Transverse colon (tissue), 4 donors: Measurements from ENCODE around the gene TOX2. TPM values are rescaled to one million over a fixed set of nuclear protein-coding genes. Genes with fewer than 3 reads are reported as not detected.
A peak's percentile ranks its signal among the peaks of the same experiment; 100 is the strongest.

Experiments used
- DNase-seq: peaks from one replicate; pipeline ENCODE4 v3.0.0-alpha.2; 2019
- H3K27ac ChIP-seq, 4 donors: fragments of 200-600 bp; sonication (generic); 2 replicates each; pipeline ENCODE4 v1.5.1; 2016 to 2018; ENCODE audit warnings: inconsistent platforms in 4 of 4
- H3K27me3 ChIP-seq: fragments of 200-600 bp; sonication (generic); 2 replicates; pipeline ENCODE4 v1.5.1; 2017; ENCODE audit warnings: inconsistent platforms
- H3K36me3 ChIP-seq, 4 donors: fragments of 200-600 bp; sonication (generic); 2 replicates each; pipeline ENCODE4 v1.5.1; 2017 to 2019; ENCODE audit warnings: inconsistent platforms in 4 of 4
- H3K4me1 ChIP-seq, 4 donors: fragments of 200-600 bp; sonication (generic); 2 replicates each; pipeline ENCODE4 v1.5.1; 2017 to 2020; ENCODE audit warnings: inconsistent platforms in 4 of 4
- H3K4me3 ChIP-seq, 4 donors: fragments of 200-600 bp; sonication (generic); 1 replicate in 1 of 4; 2 replicates in 3 of 4; pipeline versions ENCODE4 v1.5.1 to v1.6.1; 2017 to 2019; ENCODE audit warnings: inconsistent platforms in 4 of 4
- H3K9me3 ChIP-seq, 2 donors: fragments of 200-600 bp; sonication (generic); 2 replicates each; pipeline ENCODE4 v1.5.1; 2017 to 2019; ENCODE audit warnings: inconsistent platforms in 2 of 2
- EP300 ChIP-seq: sonication (generic); formaldehyde crosslinking; IDR thresholded peaks from one replicate; pipeline ENCODE4 v1.6.1; 2017; ENCODE audit warnings: antibody characterized with exemption, low read depth
- POLR2A ChIP-seq: fragments of 450-650 bp; IDR thresholded peaks from one replicate; pipeline ENCODE4 v1.6.1; 2016; ENCODE audit warnings: antibody characterized with exemption, mild to moderate bottlenecking, moderate library complexity
- POLR2AphosphoS5 ChIP-seq, 3 donors: sonication (generic); formaldehyde crosslinking; IDR thresholded peaks; one replicate each; pipeline ENCODE4 v1.6.1; 2016; ENCODE audit warnings: antibody characterized with exemption in 3 of 3
- WGBS, 2 donors: methylation state at CpG; one replicate each; pipeline ENCODE4 v1.1.5; 2018; ENCODE audit warnings: low coverage in 1 of 2; 5-methylcytosine and 5-hydroxymethylcytosine counted together
- in situ Hi-C, 4 donors: fragments of 200-750 bp; cut with MboI; loops; one replicate each; pipeline versions ENCODE4 v1.15.0 to v1.15.1; 2017; ENCODE audit warnings: low sequenced_read_pairs in 3 of 4, low pct_ligation_motif_present in 1 of 4, low pct_unique_long_range_greater_than_20kb in 1 of 4
- intact Hi-C: fragments of 100-400 bp; cut with DNase I; formaldehyde crosslinking; loops from one replicate; pipeline ENCODE4 v1.15.1; 2023; ENCODE audit warnings: low total_unique reads
- total RNA-seq, 4 donors: library from RNA; depleted of rRNA; stranded (reverse); fragments of >200 nt; gene quantifications; one replicate each; pipeline ENCODE4 v1.1.0, GENCODE V29; 2016
- TF ChIP-seq, protein P1 (sequence below), 5 experiments: fragments of 200-600 bp in 3 of 5; fragments of 450-650 bp in 2 of 5; sonication (generic) in 3 of 5; IDR thresholded peaks; 1 replicate in 2 of 5; 2 replicates in 3 of 5; pipeline ENCODE4 v1.5.1; 2016 to 2017; ENCODE audit warnings: antibody characterized with exemption in 5 of 5, inconsistent platforms in 3 of 5, mild to moderate bottlenecking in 2 of 5, moderate library complexity in 1 of 5

The TOX2 gene
- total RNA-seq, 4 donors from 2014 or later = 1.5 to 15.7 (median 6.8) TPM

DNA sequence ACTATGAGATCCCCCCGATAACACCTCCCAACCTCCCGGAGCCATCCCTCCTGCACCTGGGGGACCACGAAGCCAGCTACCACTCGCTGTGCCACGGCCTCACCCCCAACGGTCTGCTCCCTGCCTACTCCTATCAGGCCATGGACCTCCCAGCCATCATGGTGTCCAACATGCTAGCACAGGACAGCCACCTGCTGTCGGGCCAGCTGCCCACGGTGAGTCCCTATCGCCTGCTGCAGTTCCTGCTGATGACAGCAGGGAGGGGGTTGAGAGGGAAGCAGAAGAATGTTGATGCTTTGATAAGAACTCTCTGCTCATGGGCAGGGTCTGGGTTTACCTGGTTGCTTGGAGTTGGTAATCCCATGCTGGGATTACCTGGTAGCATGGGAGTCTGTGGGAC, 91.9 kb downstream of the TOX2 start:
- H3K4me1 ChIP-seq = peaks cover 3 to 21% (median 8%) of the 10 kb centered on the region in 4 donors
- no peaks in the 10 kb centered on the region for H3K36me3 ChIP-seq
- no peaks in the 10 kb centered on the region for H3K27me3 ChIP-seq
- intact Hi-C loops (no loop called here), in situ Hi-C loops (no loop called here)
- WGBS, 2 donors = 90 to 94% methylated on average over 3 to 9 of the region's 9 CpGs
- no peaks in the 10 kb centered on the region for H3K9me3 ChIP-seq
- no peak for DNase-seq
- no peak overlapping the region for H3K27ac ChIP-seq
- no peak overlapping the region for H3K4me3 ChIP-seq
- TF ChIP-seq POLR2AphosphoS5 (IDR thresholded peaks at IDR 0.05) = no peak
- no peak for TF ChIP-seq POLR2A
- no peak for TF ChIP-seq EP300
- TF ChIP-seq, protein P1, sequence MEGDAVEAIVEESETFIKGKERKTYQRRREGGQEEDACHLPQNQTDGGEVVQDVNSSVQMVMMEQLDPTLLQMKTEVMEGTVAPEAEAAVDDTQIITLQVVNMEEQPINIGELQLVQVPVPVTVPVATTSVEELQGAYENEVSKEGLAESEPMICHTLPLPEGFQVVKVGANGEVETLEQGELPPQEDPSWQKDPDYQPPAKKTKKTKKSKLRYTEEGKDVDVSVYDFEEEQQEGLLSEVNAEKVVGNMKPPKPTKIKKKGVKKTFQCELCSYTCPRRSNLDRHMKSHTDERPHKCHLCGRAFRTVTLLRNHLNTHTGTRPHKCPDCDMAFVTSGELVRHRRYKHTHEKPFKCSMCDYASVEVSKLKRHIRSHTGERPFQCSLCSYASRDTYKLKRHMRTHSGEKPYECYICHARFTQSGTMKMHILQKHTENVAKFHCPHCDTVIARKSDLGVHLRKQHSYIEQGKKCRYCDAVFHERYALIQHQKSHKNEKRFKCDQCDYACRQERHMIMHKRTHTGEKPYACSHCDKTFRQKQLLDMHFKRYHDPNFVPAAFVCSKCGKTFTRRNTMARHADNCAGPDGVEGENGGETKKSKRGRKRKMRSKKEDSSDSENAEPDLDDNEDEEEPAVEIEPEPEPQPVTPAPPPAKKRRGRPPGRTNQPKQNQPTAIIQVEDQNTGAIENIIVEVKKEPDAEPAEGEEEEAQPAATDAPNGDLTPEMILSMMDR (IDR thresholded peaks at IDR 0.05) = no peak

GRCh38 chr20:44008806-44009678, 94.4 kb downstream of the TOX2 start:
- Histone ChIP-seq H3K27ac (peak overlapping the region in 3 of 4 donors; percentile 9 to 29 (median 10)), H3K36me3 (no peaks in the 10 kb centered on the region), H3K9me3 (no peaks in the 10 kb centered on the region), H3K4me3 (no peak overlapping the region), H3K27me3 (no peaks in the 10 kb centered on the region), H3K4me1 (peaks cover 3 to 21% (median 8%) of the 10 kb centered on the region in 4 donors)
- 36 to 39% methylated on average over 11 to 12 of the region's 12 CpGs for WGBS, 2 donors
- in situ Hi-C loops = no loop called here
- DNase-seq = no peak
- intact Hi-C loops = no loop called here
- no peak for TF ChIP-seq POLR2AphosphoS5 (IDR thresholded peaks at IDR 0.05)
- TF ChIP-seq, protein P1 (IDR thresholded peaks at IDR 0.05) = no peak
- no peak for TF ChIP-seq EP300
- no peak for TF ChIP-seq POLR2A

DNA sequence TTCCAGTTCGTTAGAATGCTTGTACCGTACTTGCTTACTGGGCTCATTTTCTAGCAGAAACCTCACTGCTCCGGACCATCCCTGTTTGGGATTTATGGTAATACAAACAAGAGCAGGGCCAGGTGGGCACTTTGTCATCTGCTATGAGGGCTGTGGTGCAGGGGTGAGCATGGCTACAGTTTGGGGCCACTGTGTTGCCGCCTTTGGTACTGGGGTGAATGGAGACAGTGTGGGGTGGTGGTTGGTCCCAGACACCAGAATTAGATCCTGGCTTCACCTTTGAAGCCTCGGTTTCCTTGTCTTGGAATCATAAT, 95.0 kb downstream of the TOX2 start:
- in situ Hi-C loops = no loop called here
- no peaks in the 10 kb centered on the region for H3K27me3 ChIP-seq
- peaks cover 5 to 25% (median 13%) of the 10 kb centered on the region in 4 donors for H3K4me1 ChIP-seq
- H3K36me3 ChIP-seq = no peaks in the 10 kb centered on the region
- no peaks in the 10 kb centered on the region for H3K9me3 ChIP-seq
- intact Hi-C loops = no loop called here
- no peak for TF ChIP-seq POLR2AphosphoS5 (IDR thresholded peaks at IDR 0.05)
- no peak for TF ChIP-seq EP300
- TF ChIP-seq POLR2A = no peak
- no peak overlapping the region for H3K4me3 ChIP-seq
- no peak for DNase-seq
- H3K27ac ChIP-seq = peak overlapping the region in 3 of 4 donors; percentile 9 to 29 (median 10)
- WGBS, 2 donors = 84 to 89% methylated on average over 3 to 5 of the region's 5 CpGs

DNA sequence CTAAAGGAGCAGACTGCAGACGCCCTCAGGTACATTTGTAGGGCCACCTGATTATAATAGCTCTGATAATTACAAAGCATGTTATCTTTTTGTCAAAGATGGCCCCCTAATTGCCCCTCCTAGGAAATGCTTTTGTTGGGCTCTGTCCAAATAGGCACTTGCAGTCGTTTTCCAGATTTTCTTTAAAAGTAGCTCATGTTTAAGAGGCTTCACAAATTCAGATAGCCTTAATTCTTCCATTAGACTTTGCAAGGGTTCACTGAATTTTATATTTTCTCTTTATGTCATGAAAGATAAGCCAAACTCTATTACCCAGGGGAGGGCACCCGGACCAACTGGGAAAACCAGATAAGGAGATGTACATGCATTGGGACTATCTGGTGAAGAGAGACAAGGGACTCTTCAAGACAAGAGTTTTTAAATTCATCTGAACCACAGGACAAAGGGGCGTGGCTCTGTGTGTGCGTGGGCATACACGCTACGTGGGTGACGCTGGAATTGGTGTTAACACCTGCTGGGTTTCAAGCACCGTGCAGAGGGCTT, 95.6 kb downstream of the TOX2 start:
- no peaks in the 10 kb centered on the region for H3K27me3 ChIP-seq
- peaks cover 11 to 31% (median 19%) of the 10 kb centered on the region in 4 donors for H3K4me1 ChIP-seq
- no peaks in the 10 kb centered on the region for H3K36me3 ChIP-seq
- no peaks in the 10 kb centered on the region for H3K9me3 ChIP-seq
- peak overlapping the region in 1 of 4 donors; percentile 29 for H3K27ac ChIP-seq
- TF ChIP-seq, protein P1 (IDR thresholded peaks at IDR 0.05) = no peak
- TF ChIP-seq POLR2AphosphoS5 (IDR thresholded peaks at IDR 0.05) = no peak
- TF ChIP-seq EP300 = no peak
- TF ChIP-seq POLR2A = no peak
- no peak for DNase-seq
- in situ Hi-C loops = no loop called here
- H3K4me3 ChIP-seq = no peak overlapping the region
- WGBS, 2 donors = 56 to 61% methylated on average over 8 to 9 of the region's 9 CpGs
- intact Hi-C loops = no loop called here
